ENCODE measurements around the gene ASCL3. TPM values are rescaled to one million over a fixed set of nuclear protein-coding genes. Genes with fewer than 3 reads are reported as not detected.

ASCL3 gene
- total RNA-seq, 2 donors from 2014 or later, result not detected

DNA sequence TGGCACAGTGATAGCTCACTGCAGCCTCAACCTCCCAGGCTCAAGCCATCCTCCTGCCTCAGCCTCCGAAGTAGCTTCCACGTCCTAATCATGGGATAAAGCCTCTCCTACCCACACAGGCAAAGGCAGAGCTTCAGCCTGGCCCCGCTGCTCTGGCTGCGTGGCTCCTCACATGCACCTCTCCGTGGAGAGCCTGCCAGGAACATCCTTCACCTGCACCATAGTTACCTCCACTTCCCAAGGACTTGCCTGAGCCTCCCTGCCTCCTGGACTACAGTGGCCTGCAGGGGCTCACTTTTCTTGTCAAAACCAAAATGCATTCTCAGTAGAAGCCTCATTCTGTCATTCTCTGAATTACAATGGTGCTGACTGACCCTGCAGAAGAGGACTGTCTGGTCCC, 16.6 kb downstream of the ASCL3 start:
- no peak for DNase-seq
- Histone ChIP-seq H3K4me3 (ENCODE audit: low read length) (no peak overlapping the region), H3K27ac (ENCODE audit: low read depth, low read length) (no peak overlapping the region), H3K36me3 (ENCODE audit: control insufficient read depth, insufficient read depth, low read length) (peaks cover 21% of the 10 kb centered on the region), H3K27me3 (ENCODE audit: control insufficient read depth, insufficient read depth, low read length, poor library complexity, severe bottlenecking) (no peaks in the 10 kb centered on the region), H3K4me1 (ENCODE audit: control insufficient read depth, insufficient read depth, low read length) (peaks cover under 1% of the 10 kb centered on the region), H3K9ac (ENCODE audit: extremely low read depth, low read length, poor library complexity, severe bottlenecking) (no peak overlapping the region), H3K9me3 (ENCODE audit: control insufficient read depth, low read length) (no peaks in the 10 kb centered on the region)
- H3K27me3 Mint-ChIP-seq (ENCODE audit: insufficient read depth), result peaks cover 3% of the 10 kb centered on the region
- peaks cover 20% of the 10 kb centered on the region for H3K36me3 Mint-ChIP-seq (ENCODE audit: low read depth)
- 93 to 98% methylated on average over 3 to 5 of the region's 5 CpGs for WGBS, 2 experiments (ENCODE audit: insufficient coverage in 1 of 2, insufficient read length in 1 of 2)
- no peak overlapping the region for H3K4me3 Mint-ChIP-seq
- H3K27ac Mint-ChIP-seq, result no peak overlapping the region
- TF ChIP-seq, protein P1, sequence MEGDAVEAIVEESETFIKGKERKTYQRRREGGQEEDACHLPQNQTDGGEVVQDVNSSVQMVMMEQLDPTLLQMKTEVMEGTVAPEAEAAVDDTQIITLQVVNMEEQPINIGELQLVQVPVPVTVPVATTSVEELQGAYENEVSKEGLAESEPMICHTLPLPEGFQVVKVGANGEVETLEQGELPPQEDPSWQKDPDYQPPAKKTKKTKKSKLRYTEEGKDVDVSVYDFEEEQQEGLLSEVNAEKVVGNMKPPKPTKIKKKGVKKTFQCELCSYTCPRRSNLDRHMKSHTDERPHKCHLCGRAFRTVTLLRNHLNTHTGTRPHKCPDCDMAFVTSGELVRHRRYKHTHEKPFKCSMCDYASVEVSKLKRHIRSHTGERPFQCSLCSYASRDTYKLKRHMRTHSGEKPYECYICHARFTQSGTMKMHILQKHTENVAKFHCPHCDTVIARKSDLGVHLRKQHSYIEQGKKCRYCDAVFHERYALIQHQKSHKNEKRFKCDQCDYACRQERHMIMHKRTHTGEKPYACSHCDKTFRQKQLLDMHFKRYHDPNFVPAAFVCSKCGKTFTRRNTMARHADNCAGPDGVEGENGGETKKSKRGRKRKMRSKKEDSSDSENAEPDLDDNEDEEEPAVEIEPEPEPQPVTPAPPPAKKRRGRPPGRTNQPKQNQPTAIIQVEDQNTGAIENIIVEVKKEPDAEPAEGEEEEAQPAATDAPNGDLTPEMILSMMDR (conservative IDR thresholded peaks at IDR 0.05), result no peak
- H3K9me3 Mint-ChIP-seq, result no peaks in the 10 kb centered on the region
- H3K4me1 Mint-ChIP-seq, result no peaks in the 10 kb centered on the region

DNA sequence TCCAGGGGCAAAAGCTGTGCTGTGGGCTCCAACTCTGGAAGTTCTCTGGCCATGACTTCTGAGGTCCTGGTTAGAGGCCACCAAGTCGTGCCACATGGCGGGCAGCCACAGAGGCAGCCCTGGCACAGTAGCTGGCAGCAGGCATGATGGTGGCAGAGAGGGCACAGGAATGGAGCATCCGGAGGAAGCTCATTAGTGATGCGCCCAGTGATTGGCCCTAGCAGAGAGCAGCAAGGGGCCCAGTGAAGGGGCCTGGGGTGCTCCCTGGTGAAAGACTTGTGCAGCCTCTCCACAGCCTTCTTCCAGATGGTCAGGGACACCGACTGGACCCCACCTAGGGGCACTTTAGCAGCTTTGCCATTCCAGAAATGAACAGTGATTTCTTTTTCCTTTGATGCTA, 17.1 kb downstream of the ASCL3 start:
- no peaks in the 10 kb centered on the region for H3K9me3 Mint-ChIP-seq
- TF ChIP-seq, protein P1 (conservative IDR thresholded peaks at IDR 0.05), result no peak
- H3K27me3 ChIP-seq (ENCODE audit: control insufficient read depth, insufficient read depth, low read length, poor library complexity, severe bottlenecking), result no peaks in the 10 kb centered on the region
- H3K27me3 Mint-ChIP-seq (ENCODE audit: insufficient read depth), result peaks cover 2% of the 10 kb centered on the region
- no peak overlapping the region for H3K27ac ChIP-seq (ENCODE audit: low read depth, low read length)
- WGBS, 2 experiments (ENCODE audit: insufficient coverage in 1 of 2, insufficient read length in 1 of 2), result 93 to 100% methylated on average over 4 to 5 of the region's 5 CpGs
- no peak overlapping the region for H3K9ac ChIP-seq (ENCODE audit: extremely low read depth, low read length, poor library complexity, severe bottlenecking)
- H3K27ac Mint-ChIP-seq, result no peak overlapping the region
- no peak overlapping the region for H3K4me3 Mint-ChIP-seq
- DNase-seq, result no peak
- H3K36me3 ChIP-seq (ENCODE audit: control insufficient read depth, insufficient read depth, low read length), result peaks cover 27% of the 10 kb centered on the region
- H3K4me1 ChIP-seq (ENCODE audit: control insufficient read depth, insufficient read depth, low read length), result peaks cover 3% of the 10 kb centered on the region
- H3K4me1 Mint-ChIP-seq, result no peaks in the 10 kb centered on the region
- no peaks in the 10 kb centered on the region for H3K9me3 ChIP-seq (ENCODE audit: control insufficient read depth, low read length)
- no peak overlapping the region for H3K4me3 ChIP-seq (ENCODE audit: low read length)
- peaks cover 21% of the 10 kb centered on the region for H3K36me3 Mint-ChIP-seq (ENCODE audit: low read depth)

DNA sequence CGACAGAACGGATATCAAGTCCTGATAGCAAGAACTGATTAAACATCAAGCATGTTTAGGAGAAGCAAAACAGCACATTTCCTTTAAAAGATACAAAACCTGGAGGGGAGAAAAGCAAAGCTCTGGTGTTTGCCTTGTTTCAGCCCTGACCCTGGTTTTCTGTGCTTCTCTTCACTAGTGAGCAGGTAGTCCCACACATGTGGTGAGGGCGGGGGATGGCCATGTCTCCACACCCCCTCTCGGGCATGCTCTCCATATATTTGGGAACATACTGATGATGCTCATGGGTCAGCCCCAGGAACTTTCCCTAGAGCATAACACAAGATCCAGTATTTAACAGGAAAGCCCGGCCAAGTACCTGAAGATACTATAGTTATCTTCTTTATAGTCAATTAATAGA, 20.1 kb downstream of the ASCL3 start:
- Mint-ChIP-seq H3K4me1 (no peaks in the 10 kb centered on the region), H3K4me3 (no peak overlapping the region), H3K27ac (no peak overlapping the region), H3K27me3 (ENCODE audit: insufficient read depth) (no peaks in the 10 kb centered on the region), H3K36me3 (ENCODE audit: low read depth) (peaks cover 49% of the 10 kb centered on the region), H3K9me3 (no peaks in the 10 kb centered on the region)
- Histone ChIP-seq H3K4me3 (ENCODE audit: low read length) (no peak overlapping the region), H3K9ac (ENCODE audit: extremely low read depth, low read length, poor library complexity, severe bottlenecking) (no peak overlapping the region), H3K27ac (ENCODE audit: low read depth, low read length) (no peak overlapping the region), H3K27me3 (ENCODE audit: control insufficient read depth, insufficient read depth, low read length, poor library complexity, severe bottlenecking) (no peaks in the 10 kb centered on the region), H3K9me3 (ENCODE audit: control insufficient read depth, low read length) (no peaks in the 10 kb centered on the region), H3K36me3 (ENCODE audit: control insufficient read depth, insufficient read depth, low read length) (peaks cover 57% of the 10 kb centered on the region), H3K4me1 (ENCODE audit: control insufficient read depth, insufficient read depth, low read length) (peaks cover 3% of the 10 kb centered on the region)
- DNase-seq, result no peak
- 92 to 95% methylated on average over 3 to 5 of the region's 5 CpGs for WGBS, 2 experiments (ENCODE audit: insufficient coverage in 1 of 2, insufficient read length in 1 of 2)
- TF ChIP-seq, protein P1 (conservative IDR thresholded peaks at IDR 0.05), result no peak
